ENCODE measurements around the gene THNSL1. TPM values are rescaled to one million over a fixed set of nuclear protein-coding genes. Genes with fewer than 3 reads are reported as not detected.

The THNSL1 gene
- total RNA-seq, 1 experiment from 2014 or later: 3.0 TPM

GRCh38 chr10:24991298-24991697, 25.1 kb upstream of the THNSL1 start:
- no TSS peak for BruUV-seq (replicated peaks)
- H3K4me1 ChIP-seq (ENCODE audit: control insufficient read depth, insufficient read depth, low read length): peaks cover 4% of the 10 kb centered on the region; the same call in 1 of the 2 replicates
- in situ Hi-C loops (cut with HindIII; ENCODE audit: low pct_unique_long_range_greater_than_20kb, low sequenced_read_pairs) (no loop called here), intact Hi-C loops (cut with micrococcal nuclease; ENCODE audit: unreplicated experiment) (loop anchor here (10.0 kb wide), 1 partner anchor 346 kb away; no protein-coding TSS in a partner anchor)
- no peaks in the 10 kb centered on the region for H3K36me3 ChIP-seq (ENCODE audit: control insufficient read depth, insufficient read depth, low read length)
- DNase-seq (ENCODE audit: low read depth, low spot score) (no peak), ATAC-seq (no peak)
- H3K27me3 ChIP-seq (ENCODE audit: control insufficient read depth, insufficient read depth, low read length): no peaks in the 10 kb centered on the region
- no peak overlapping the region for H3K4me3 ChIP-seq (ENCODE audit: low read depth in 2 of 2, low read length in 2 of 2)
- TF ChIP-seq SIN3A (IDR thresholded peaks at IDR 0.05; ENCODE audit: borderline replicate concordance, insufficient read depth, low read depth, low read length) (no peak), TCF7L2 (IDR thresholded peaks at IDR 0.05; ENCODE audit: low read depth, low read length) (no peak), CTCF (IDR thresholded peaks at IDR 0.05) (no peak), POLR2AphosphoS5 (IDR thresholded peaks at IDR 0.05; ENCODE audit: low read depth, low read length) (no peak), REST (IDR thresholded peaks at IDR 0.05; ENCODE audit: insufficient read depth in 1 of 2, low read depth in 2 of 2, low read length in 1 of 2) (no peak)
- CTCF ChIA-PET: no interaction called here
- no peaks in the 10 kb centered on the region for H3K9me3 ChIP-seq (ENCODE audit: control insufficient read depth, insufficient read depth, low read depth, low read length)
- H3K27ac ChIP-seq (ENCODE audit: low read length): no peak overlapping the region
- POLR2A ChIA-PET: no interaction called here

- in situ Hi-C loops (cut with HindIII; ENCODE audit: low pct_unique_long_range_greater_than_20kb, low sequenced_read_pairs): no loop called here
- TF ChIP-seq REST (IDR thresholded peaks at IDR 0.05; ENCODE audit: insufficient read depth in 1 of 2, low read depth in 2 of 2, low read length in 1 of 2) (no peak), TCF7L2 (IDR thresholded peaks at IDR 0.05; ENCODE audit: low read depth, low read length) (no peak), CTCF (IDR thresholded peaks at IDR 0.05) (no peak), SIN3A (IDR thresholded peaks at IDR 0.05; ENCODE audit: borderline replicate concordance, insufficient read depth, low read depth, low read length) (no peak), POLR2AphosphoS5 (IDR thresholded peaks at IDR 0.05; ENCODE audit: low read depth, low read length) (no peak)
- ATAC-seq (no peak), DNase-seq (ENCODE audit: low read depth, low spot score) (no peak)
- Histone ChIP-seq H3K27ac (ENCODE audit: low read length) (no peak overlapping the region), H3K4me1 (ENCODE audit: control insufficient read depth, insufficient read depth, low read length) (peaks cover under 1% of the 10 kb centered on the region; the same call in 1 of the 2 replicates), H3K36me3 (ENCODE audit: control insufficient read depth, insufficient read depth, low read length) (no peaks in the 10 kb centered on the region), H3K4me3 (ENCODE audit: low read depth in 2 of 2, low read length in 2 of 2) (no peak overlapping the region), H3K9me3 (ENCODE audit: control insufficient read depth, insufficient read depth, low read depth, low read length) (no peaks in the 10 kb centered on the region), H3K27me3 (ENCODE audit: control insufficient read depth, insufficient read depth, low read length) (no peaks in the 10 kb centered on the region)
- no TSS peak for BruUV-seq (replicated peaks)
- POLR2A ChIA-PET: no interaction called here
- intact Hi-C loops (cut with micrococcal nuclease; ENCODE audit: unreplicated experiment): loop anchor here (10.0 kb wide), 1 partner anchor 348 kb away; no protein-coding TSS in a partner anchor
- CTCF ChIA-PET: no interaction called here
These were observed 23.8 kb upstream of the THNSL1 start for GRCh38 chr10:24992512-24993133.

Data from Panc1 (cell line).